NCI-H2196 treated with DMSO at 0.1 percent for 48 hours (cell line): Measurements from ENCODE around the gene CPHXL.

Experiments used
- DNase-seq: peaks from one replicate; lab custom pipeline; 2025; ENCODE audit not compliant: unreplicated experiment; lab: John Stamatoyannopoulos, UW

CPHXL gene

GRCh38 chr16:75702242-75702641, 24.0 kb downstream of the CPHXL start:
- DNase-seq = no peak

- no peak for DNase-seq
These were observed 24.9 kb downstream of the CPHXL start, which contains the start of gene DUXB for GRCh38 chr16:75701361-75701760. Gene DUXB, minus strand, starts transcription at chr16:75701461. Its CDS starts 43 bp downstream, at chr16:75701418.

DNA sequence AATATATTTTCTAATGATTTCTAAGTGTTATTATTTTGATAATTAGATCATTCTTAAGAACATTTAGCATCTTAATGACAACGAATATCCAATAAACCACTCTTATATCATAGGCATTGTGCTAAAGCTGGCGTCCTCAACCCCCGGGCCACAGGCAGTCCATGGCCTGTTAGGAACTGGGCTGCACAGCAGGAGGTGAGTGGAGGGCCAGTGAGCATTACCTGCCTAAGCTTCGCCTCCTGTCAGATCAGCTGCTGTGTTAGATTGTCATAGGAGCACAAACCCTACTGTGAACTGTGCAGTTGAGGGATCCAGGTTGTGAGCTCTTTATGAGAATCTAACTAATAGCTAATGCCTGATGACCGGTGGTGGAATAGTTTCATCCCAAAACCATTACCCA, 28.7 kb downstream of the CPHXL start:
- DNase-seq = no peak

DNA sequence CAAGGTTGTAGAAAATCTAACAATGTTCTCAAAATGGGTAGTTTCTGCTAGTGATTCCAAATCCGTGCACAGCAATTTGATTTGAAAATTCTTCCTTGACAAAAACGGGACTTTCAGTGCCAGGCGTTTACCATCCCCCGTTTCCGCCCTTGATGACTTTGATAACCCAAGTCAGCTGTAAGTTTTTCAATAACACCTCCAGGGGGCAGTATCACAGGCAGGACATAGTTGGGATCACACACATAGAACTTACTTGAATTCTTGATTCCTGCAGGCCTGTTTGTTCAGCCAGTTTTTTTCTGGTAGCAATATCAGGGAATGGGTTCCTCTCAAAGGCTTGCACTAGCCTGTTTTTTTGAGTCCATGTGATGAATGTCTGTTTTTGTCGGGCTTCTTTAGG, 30.6 kb downstream of the CPHXL start:
- DNase-seq = no peak

DNA sequence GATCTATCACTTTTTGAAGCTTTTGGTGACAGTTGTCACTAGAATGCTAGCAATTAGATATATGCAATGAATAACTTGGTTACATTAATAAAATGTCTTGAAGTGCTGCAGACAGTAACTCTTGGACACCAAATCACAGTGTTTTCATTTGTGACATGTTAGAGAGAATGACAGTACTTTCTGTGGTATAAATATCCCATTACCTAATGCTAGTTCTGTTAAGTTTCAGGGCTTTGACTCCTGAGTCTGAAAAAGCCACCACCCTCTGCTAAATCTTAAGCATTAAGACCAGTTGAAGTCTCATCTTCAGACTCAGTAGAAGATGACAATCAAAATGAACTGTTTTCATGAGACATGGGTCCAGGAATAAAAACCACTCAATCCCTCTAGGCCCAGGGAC, 38.9 kb downstream of the CPHXL start:
- no peak for DNase-seq

- DNase-seq = no peak
These were observed 44.0 kb downstream of the CPHXL start for GRCh38 chr16:75682308-75682707.

DNA sequence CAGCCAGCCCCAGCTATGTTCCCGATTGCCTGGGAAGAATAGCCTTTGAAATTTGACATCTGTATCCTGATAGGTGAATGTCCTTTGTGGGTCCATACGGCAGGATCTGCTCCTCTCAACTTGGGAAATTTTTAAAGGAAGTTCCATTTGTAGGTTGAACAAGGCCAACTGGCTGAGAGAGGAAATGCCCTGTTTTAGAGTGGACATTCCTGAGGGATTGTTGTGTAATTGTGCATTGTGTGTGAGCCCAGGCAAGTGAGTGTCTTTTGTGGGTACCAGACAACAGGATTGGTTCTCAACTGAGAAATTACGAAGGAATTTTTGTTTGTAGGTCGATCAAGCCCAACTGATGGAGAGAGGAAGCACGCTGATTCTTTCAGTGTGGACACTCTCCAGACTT, 46.9 kb downstream of the CPHXL start:
- no peak for DNase-seq

DNA sequence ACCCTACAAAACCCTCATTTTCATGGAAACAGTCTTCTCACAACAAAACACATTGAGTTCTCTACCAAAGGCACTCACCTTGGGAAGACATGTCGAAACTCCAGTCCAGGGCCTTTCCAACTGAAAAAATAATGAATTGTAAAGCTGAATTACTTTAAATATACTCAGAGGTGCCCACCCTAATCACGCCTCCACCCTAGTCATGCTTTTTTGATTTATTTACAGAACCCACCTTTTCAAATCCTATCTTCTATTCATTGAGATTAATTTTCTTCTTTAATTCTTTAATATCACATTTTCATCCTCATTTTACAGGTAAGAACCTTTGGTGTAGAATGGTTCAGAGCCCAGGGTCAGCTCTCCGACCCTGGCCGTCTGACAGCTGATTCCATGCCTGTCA, 49.4 kb downstream of the CPHXL start, which contains the start of gene CPHXL2:
CPHXL2 (minus strand) TSS at position 101 of the 400 bp plus-strand sequence; CDS start at position 91, 10 bp downstream.
- no peak for DNase-seq

DNA sequence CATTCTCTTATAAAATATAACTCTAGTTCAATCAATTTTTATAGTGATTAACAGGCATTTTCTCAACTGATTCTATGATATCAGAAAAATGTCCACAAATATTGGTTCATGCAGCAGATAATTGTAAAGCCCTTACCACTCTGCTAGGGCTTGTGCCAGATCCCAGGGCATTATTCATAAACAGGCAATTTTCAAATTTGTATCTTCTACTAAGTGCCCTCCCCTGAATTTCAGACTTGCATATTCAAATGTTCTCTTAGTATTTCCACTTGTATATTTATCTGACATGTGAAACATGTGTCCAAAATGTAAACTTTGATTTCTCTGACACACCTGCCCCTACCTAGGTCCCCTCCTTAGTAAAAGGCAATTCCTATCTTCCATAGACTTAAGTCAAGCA, 58.8 kb downstream of the CPHXL start:
- DNase-seq = no peak
